Activated T-cell treated with anti-CD3 and anti-CD28 coated beads, Interleukin-2, amount 50 U/mL, for 4 hours (primary cell): Measurements from ENCODE around the gene POLR1A. TPM values are rescaled to one million over a fixed set of nuclear protein-coding genes. Genes with fewer than 3 reads are reported as not detected.
A peak's percentile ranks its signal among the peaks of the same experiment; 100 is the strongest.

ENCODE experiments used
- ATAC-seq, 2 donors: fragments of 200-7000 bp; cut with Tn5 transposase; one replicate each; pipeline ENCODE4 v1.10.0; 2021
- DNase-seq: peaks from one replicate; pipeline ENCODE4 v3.0.0-alpha.2; 2020
- H3K27me3 Mint-ChIP-seq: one replicate; pipeline ENCODE4 v1.8.0; 2021; ENCODE audit warnings: low read depth, mixed read lengths
- H3K36me3 Mint-ChIP-seq: one replicate; pipeline ENCODE4 v1.8.0; 2022; ENCODE audit warnings: mixed read lengths; ENCODE audit not compliant: insufficient read depth
- H3K4me1 Mint-ChIP-seq: one replicate; pipeline ENCODE4 v1.8.0; 2021; ENCODE audit warnings: low read depth, mixed read lengths
- H3K4me3 Mint-ChIP-seq: one replicate; pipeline ENCODE4 v1.8.0; 2021; ENCODE audit warnings: mild to moderate bottlenecking, moderate library complexity, mixed read lengths
- H3K9me3 Mint-ChIP-seq: one replicate; pipeline ENCODE4 v1.8.0; 2021; ENCODE audit warnings: mixed read lengths
- total RNA-seq, 3 donors: library from RNA; stranded (reverse); gene quantifications; one replicate each; pipeline ENCODE4 v1.2.1, GENCODE V29; 2021

POLR1A gene
- total RNA-seq, 3 donors from 2014 or later, result 80.3 to 86.3 (median 81.4) TPM

DNA sequence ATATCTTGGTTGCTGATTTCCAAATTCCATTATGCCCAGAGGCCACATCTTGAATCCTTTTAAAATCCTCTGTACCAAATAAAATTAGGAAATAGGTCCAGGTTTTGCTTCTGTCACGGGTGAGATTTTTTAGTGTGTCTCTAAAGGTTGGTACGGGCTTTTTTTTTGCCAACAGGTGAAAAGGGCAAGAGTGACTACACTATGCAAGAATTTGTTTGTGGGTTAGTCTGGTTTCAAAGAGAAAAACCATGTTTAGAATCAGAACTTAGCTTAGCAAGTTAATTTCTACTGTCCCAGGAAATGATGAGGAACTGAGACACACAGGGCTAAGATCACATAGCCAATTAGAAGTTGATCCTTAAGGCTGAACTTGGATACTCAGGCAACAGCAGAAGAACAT lies 41.7 kb downstream of the POLR1A start:
- Mint-ChIP-seq H3K4me1 (peaks cover 11% of the 10 kb centered on the region), H3K27me3 (no peaks in the 10 kb centered on the region)

GRCh38 chr2:86062043-86062442 lies 43.6 kb downstream of the POLR1A start:
- DNase-seq, result no peak
- Mint-ChIP-seq H3K9me3 (peaks cover 10% of the 10 kb centered on the region), H3K27me3 (no peaks in the 10 kb centered on the region), H3K36me3 (peaks cover 67% of the 10 kb centered on the region), H3K4me3 (no peak overlapping the region), H3K4me1 (peaks cover 2% of the 10 kb centered on the region)
- no peak for ATAC-seq

More for the DNA sequence above, 41.7 kb downstream of the POLR1A start:
- DNase-seq, result no peak
- no peak overlapping the region for H3K4me3 Mint-ChIP-seq
- no peak for ATAC-seq
- H3K9me3 Mint-ChIP-seq, result peaks cover 10% of the 10 kb centered on the region
- H3K36me3 Mint-ChIP-seq, result peaks cover 70% of the 10 kb centered on the region

- Mint-ChIP-seq H3K27me3 (no peaks in the 10 kb centered on the region), H3K4me1 (no peaks in the 10 kb centered on the region), H3K9me3 (no peaks in the 10 kb centered on the region), H3K36me3 (peaks cover 51% of the 10 kb centered on the region), H3K4me3 (no peak overlapping the region)
- ATAC-seq (no peak), DNase-seq (no peak)
These were observed 48.9 kb downstream of the POLR1A start for GRCh38 chr2:86056590-86057331.

DNA sequence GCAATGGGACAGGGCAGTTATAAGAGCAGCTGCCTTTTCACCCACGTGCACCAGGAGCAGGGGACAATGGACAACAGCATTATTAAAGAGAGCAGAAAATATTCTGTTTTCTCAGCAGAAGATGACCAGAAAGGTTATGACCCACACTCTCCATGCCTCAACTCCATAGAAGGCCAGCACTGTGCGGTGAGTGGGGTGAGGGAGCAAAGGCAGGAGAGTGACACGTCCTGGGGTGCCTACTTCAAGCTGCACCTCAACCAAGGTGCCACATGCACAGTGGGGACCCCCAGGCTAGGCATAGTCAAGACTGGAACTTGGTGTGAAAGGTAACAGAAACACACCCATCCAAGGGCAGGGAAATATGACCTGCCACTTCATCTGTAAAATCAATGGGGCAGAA lies 50.4 kb downstream of the POLR1A start:
- Mint-ChIP-seq H3K9me3 (no peaks in the 10 kb centered on the region), H3K4me3 (no peak overlapping the region), H3K36me3 (peaks cover 44% of the 10 kb centered on the region), H3K27me3 (no peaks in the 10 kb centered on the region), H3K4me1 (no peaks in the 10 kb centered on the region)
- ATAC-seq (no peak), DNase-seq (no peak)

GRCh38 chr2:86054535-86055082 lies 51.1 kb downstream of the POLR1A start:
- no peaks in the 10 kb centered on the region for H3K27me3 Mint-ChIP-seq
- no peak for DNase-seq
- H3K9me3 Mint-ChIP-seq, result no peaks in the 10 kb centered on the region
- ATAC-seq, result no peak
- no peaks in the 10 kb centered on the region for H3K4me1 Mint-ChIP-seq
- H3K36me3 Mint-ChIP-seq, result peaks cover 44% of the 10 kb centered on the region
- no peak overlapping the region for H3K4me3 Mint-ChIP-seq

GRCh38 chr2:86053166-86053565 lies 52.5 kb downstream of the POLR1A start:
- no peaks in the 10 kb centered on the region for H3K4me1 Mint-ChIP-seq
- DNase-seq, result no peak
- H3K9me3 Mint-ChIP-seq, result no peaks in the 10 kb centered on the region
- H3K4me3 Mint-ChIP-seq, result no peak overlapping the region
- peaks cover 46% of the 10 kb centered on the region for H3K36me3 Mint-ChIP-seq
- no peak for ATAC-seq
- no peaks in the 10 kb centered on the region for H3K27me3 Mint-ChIP-seq

DNA sequence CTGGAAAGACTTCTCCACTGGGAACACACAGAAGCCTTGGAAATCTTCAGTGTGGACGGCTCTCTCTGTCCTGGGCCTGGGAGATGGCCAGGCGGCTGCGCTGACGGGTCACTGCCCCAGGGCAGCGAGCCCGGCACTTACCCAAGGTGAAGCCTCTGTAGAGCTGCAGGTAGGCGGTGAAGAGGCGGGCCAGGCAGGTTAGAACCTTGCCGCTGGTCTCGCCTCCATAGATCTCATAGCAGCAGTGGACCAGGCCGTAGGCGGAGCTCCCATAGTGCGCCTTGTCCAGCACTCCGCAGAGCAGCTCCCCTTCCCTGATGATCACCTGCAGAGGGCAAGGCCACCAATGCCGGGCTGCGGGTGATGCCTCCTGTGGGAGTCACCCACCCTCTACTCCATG lies 53.0 kb downstream of the POLR1A start:
- H3K4me1 Mint-ChIP-seq, result no peaks in the 10 kb centered on the region
- DNase-seq (no peak), ATAC-seq (no peak)
- H3K27me3 Mint-ChIP-seq, result no peaks in the 10 kb centered on the region
- H3K9me3 Mint-ChIP-seq, result no peaks in the 10 kb centered on the region
- peaks cover 46% of the 10 kb centered on the region for H3K36me3 Mint-ChIP-seq
- H3K4me3 Mint-ChIP-seq, result no peak overlapping the region

GRCh38 chr2:86052265-86052664 lies 53.4 kb downstream of the POLR1A start:
- Mint-ChIP-seq H3K27me3 (no peaks in the 10 kb centered on the region), H3K4me3 (no peak overlapping the region), H3K9me3 (no peaks in the 10 kb centered on the region), H3K4me1 (no peaks in the 10 kb centered on the region), H3K36me3 (peaks cover 44% of the 10 kb centered on the region)
- ATAC-seq (no peak), DNase-seq (no peak)

DNA sequence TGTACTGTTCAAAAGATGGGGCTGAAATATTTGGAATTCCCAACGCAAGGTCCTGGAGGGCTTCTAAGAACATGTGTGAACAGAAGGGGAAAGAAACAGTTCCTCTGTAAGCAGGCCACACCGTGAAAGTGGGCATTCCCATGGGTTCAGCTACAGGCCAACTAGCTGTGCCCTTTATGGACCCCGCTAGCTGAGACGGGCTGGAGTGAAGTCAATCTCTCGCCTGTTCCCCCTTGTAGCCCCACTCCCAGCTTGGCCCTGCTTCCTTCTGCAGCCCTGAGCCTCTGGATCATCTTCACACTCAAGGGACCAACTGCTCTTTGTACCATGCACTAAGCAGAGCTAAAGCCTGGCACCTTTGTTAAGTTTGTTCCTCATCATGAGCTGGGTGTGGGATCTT lies 55.4 kb downstream of the POLR1A start:
- Mint-ChIP-seq H3K9me3 (no peaks in the 10 kb centered on the region), H3K4me1 (no peaks in the 10 kb centered on the region), H3K27me3 (no peaks in the 10 kb centered on the region), H3K4me3 (no peak overlapping the region), H3K36me3 (peaks cover 48% of the 10 kb centered on the region)
- ATAC-seq (no peak), DNase-seq (no peak)

DNA sequence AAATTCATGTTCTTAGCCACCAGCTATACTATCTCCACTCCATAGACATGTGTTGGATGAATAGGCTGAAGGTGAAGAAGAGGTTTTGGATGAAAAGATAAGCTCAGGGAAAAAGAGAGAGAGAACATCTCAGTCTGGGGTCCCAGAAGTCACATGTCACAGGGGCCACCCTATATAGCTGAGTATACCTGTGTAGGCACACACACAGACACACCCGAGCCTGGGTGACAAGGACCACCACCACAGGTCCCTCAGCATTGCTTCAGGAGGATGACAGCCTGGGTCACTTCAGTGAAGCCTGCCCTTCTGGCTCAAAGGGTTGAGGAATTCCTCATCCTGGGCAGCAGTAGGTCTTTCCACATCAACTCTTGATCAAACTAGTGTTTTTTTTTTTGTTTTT lies 56.2 kb downstream of the POLR1A start:
- no peaks in the 10 kb centered on the region for H3K27me3 Mint-ChIP-seq

GRCh38 chr2:86048888-86049287 lies 56.8 kb downstream of the POLR1A start:
- H3K9me3 Mint-ChIP-seq, result no peaks in the 10 kb centered on the region
- no peak overlapping the region for H3K4me3 Mint-ChIP-seq
- ATAC-seq (no peak), DNase-seq (no peak)
- peaks cover 49% of the 10 kb centered on the region for H3K36me3 Mint-ChIP-seq
- H3K4me1 Mint-ChIP-seq, result no peaks in the 10 kb centered on the region
- H3K27me3 Mint-ChIP-seq, result no peaks in the 10 kb centered on the region

More for the DNA sequence above, 56.2 kb downstream of the POLR1A start:
- Mint-ChIP-seq H3K4me1 (no peaks in the 10 kb centered on the region), H3K36me3 (peaks cover 52% of the 10 kb centered on the region), H3K4me3 (no peak overlapping the region), H3K9me3 (no peaks in the 10 kb centered on the region)
- ATAC-seq (no peak), DNase-seq (no peak)

DNA sequence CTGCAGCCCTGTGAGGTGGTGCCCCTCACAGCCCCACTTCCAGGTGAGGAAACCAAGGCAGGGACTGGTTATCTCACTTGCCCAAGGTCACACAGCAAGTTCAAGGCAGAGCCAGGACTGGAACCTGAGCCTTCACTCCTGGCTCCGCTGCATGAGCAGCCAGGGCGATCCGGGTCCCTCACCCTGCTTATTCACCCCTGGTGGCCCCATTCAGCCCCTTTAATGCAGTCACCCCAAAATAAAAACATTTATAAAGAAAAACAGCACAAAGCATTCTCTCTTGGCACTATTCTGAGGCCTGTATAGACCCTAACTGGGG lies 57.3 kb downstream of the POLR1A start:
- no peak for ATAC-seq
- peaks cover 48% of the 10 kb centered on the region for H3K36me3 Mint-ChIP-seq
- DNase-seq, result no peak
- H3K9me3 Mint-ChIP-seq, result no peaks in the 10 kb centered on the region
- no peaks in the 10 kb centered on the region for H3K4me1 Mint-ChIP-seq
- H3K27me3 Mint-ChIP-seq, result no peaks in the 10 kb centered on the region
- H3K4me3 Mint-ChIP-seq, result no peak overlapping the region

DNA sequence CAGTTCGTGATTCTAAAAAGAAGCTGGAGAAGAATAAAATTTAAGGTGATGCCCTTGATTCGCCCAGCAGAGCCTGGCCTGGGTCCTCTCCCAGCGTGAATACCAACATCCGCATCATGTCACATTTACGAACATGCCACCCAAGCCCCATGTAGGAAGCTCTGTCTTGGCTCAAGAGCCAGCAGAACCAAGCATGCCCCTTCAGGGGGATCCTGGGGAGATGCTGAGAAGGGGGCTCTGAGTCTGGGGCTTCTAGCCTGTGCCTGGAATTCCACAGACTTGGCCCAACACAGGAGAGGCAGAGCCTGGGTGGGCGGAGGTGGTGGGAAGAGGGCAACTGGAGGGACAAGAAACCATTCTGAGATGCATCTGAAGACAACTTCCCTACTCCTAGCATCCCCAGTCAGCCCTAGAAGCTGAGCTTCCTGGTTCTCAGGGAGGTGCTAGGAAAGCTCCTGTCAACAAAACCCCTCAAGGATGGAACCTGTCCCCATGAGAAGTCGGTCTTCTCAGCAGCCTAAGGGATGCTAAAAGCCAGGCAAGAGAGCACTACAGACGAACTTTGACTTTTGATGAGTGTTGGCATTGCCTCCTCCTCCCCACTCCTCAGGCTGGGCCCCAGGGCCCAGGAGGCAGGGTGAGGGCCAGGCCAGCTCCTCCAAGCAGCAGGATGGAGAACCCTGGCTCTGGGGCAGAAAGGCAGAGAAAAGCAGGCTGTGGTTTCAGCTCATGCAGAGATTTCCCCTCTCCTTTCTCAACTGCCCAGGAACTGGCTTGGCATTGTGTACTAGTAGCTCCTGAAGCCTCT lies 57.9 kb downstream of the POLR1A start:
- no peaks in the 10 kb centered on the region for H3K27me3 Mint-ChIP-seq
- H3K9me3 Mint-ChIP-seq, result no peaks in the 10 kb centered on the region
- H3K4me1 Mint-ChIP-seq, result no peaks in the 10 kb centered on the region
- peaks cover 49% of the 10 kb centered on the region for H3K36me3 Mint-ChIP-seq
- no peak for DNase-seq
- ATAC-seq, result no peak
- no peak overlapping the region for H3K4me3 Mint-ChIP-seq

DNA sequence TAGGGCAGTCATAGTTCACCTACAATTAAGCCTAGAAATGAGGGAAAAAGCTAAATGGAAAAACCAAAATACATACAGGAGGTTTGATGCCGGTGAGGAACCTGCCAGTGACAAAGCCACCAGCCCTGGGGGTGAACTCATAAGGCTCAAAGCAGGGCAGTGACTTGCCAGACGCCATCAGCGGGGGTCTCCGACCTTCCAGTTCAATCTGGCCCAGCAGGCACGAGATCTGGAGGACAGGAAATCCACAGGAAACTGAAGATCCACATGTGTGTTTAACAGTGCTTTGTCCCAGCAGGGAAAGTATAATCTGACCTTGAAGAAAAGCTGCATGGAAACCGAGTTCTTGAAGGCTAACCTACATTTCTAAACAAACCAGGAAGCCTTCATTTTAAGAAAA lies 60.1 kb downstream of the POLR1A start:
- peaks cover 51% of the 10 kb centered on the region for H3K36me3 Mint-ChIP-seq
- ATAC-seq, result no peak
- H3K9me3 Mint-ChIP-seq, result no peaks in the 10 kb centered on the region
- H3K4me3 Mint-ChIP-seq, result no peak overlapping the region
- peak; percentile 0 for DNase-seq
- no peaks in the 10 kb centered on the region for H3K27me3 Mint-ChIP-seq
- peaks cover 20% of the 10 kb centered on the region for H3K4me1 Mint-ChIP-seq

- Mint-ChIP-seq H3K4me1 (peaks cover 29% of the 10 kb centered on the region), H3K36me3 (peaks cover 55% of the 10 kb centered on the region), H3K4me3 (no peak overlapping the region), H3K27me3 (no peaks in the 10 kb centered on the region), H3K9me3 (no peaks in the 10 kb centered on the region)
- ATAC-seq (no peak), DNase-seq (peak; percentile 0)
These were observed 61.1 kb downstream of the POLR1A start for GRCh38 chr2:86044614-86045013.
